Measurements from ENCODE around the gene LSM12. TPM values are rescaled to one million over a fixed set of nuclear protein-coding genes. Genes with fewer than 3 reads are reported as not detected.

Gene LSM12
- total and polyA plus RNA-seq, 2 of the 8 experiments (the other 6 are each of a cell fraction or from before 2014, with no cell fraction given), result 69.8 to 142 TPM

GRCh38 chr17:44024271-44024663 lies 42.2 kb downstream of the LSM12 start:
- Histone ChIP-seq H3K9ac (replicated peaks in 1 of 4; ENCODE audit: extremely low read depth in 1 of 4, low read depth in 3 of 4, low read length in 3 of 4) (no peak overlapping the region), H2BK20ac (ENCODE audit: low read length) (no peak overlapping the region), H3K9me3 (ENCODE audit: insufficient read depth in 2 of 2, low read depth in 1 of 2, low read length in 1 of 2) (no peaks in the 10 kb centered on the region), H3K23me2 (ENCODE audit: low read depth, low read length) (no peaks in the 10 kb centered on the region), H4K20me1 (replicated peaks in 1 of 2; ENCODE audit: control insufficient read depth in 1 of 2, insufficient read depth in 2 of 2, low read length in 2 of 2) (peaks cover 0 to 2% of the 10 kb centered on the region in 2 experiments), H4K8ac (ENCODE audit: extremely low read depth, insufficient read depth, low read length) (no peak overlapping the region), H3K56ac (replicated peaks; ENCODE audit: insufficient read length, low read depth, low read length) (no peak overlapping the region), H4K91ac (replicated peaks; ENCODE audit: insufficient read length, low read length) (no peak overlapping the region), H3K4me2 (ENCODE audit: insufficient read depth in 1 of 2, low read depth in 2 of 2, low read length in 2 of 2) (no peak overlapping the region), H3K23ac (ENCODE audit: insufficient read length) (no peak overlapping the region), H3K79me2 (ENCODE audit: control insufficient read depth in 1 of 2, insufficient read depth in 2 of 2, low read length in 2 of 2) (no peaks in the 10 kb centered on the region), H3K4me3 (ENCODE audit: extremely low read depth in 1 of 4, insufficient read depth in 2 of 4, low read depth in 3 of 4, low read length in 4 of 4) (no peak overlapping the region), H3K27ac (ENCODE audit: low read depth, low read length) (no peak overlapping the region), H3K14ac (ENCODE audit: insufficient read length) (no peak overlapping the region), H2AK5ac (ENCODE audit: low read depth, low read length) (no peak overlapping the region), H2BK120ac (replicated peaks; ENCODE audit: low read depth, low read length) (no peak overlapping the region), H3K18ac (ENCODE audit: extremely low read depth, low read length) (no peak overlapping the region), H2BK5ac (ENCODE audit: low read depth, low read length) (no peak overlapping the region), H3K79me1 (ENCODE audit: low read depth, low read length) (no peaks in the 10 kb centered on the region), H3K27me3 (replicated peaks in 1 of 4; ENCODE audit: control insufficient read depth in 3 of 4, extremely low read depth in 1 of 4, insufficient read depth in 3 of 4, low read length in 3 of 4) (no peaks in the 10 kb centered on the region), H3K36me3 (ENCODE audit: control insufficient read depth in 2 of 4, insufficient read depth in 4 of 4, low read length in 3 of 4) (peaks cover 0 to 8% (median 3%) of the 10 kb centered on the region in 4 experiments; a peak in 7 of 8 replicates), H4K5ac (ENCODE audit: insufficient read length, low read depth, low read length) (no peak overlapping the region), H3K4ac (replicated peaks; ENCODE audit: insufficient read length, low read depth, low read length) (no peak overlapping the region), H2AFZ (ENCODE audit: low read length) (no peak overlapping the region), H2BK15ac (ENCODE audit: low read length) (no peak overlapping the region), H2BK12ac (ENCODE audit: low read depth, low read length) (no peak overlapping the region), H3K4me1 (replicated peaks in 1 of 4; ENCODE audit: control insufficient read depth in 3 of 4, insufficient read depth in 4 of 4, low read length in 3 of 4) (no peaks in the 10 kb centered on the region)
- TF ChIP-seq, protein P1, sequence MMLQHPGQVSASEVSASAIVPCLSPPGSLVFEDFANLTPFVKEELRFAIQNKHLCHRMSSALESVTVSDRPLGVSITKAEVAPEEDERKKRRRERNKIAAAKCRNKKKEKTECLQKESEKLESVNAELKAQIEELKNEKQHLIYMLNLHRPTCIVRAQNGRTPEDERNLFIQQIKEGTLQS (IDR thresholded peaks at IDR 0.05; ENCODE audit: insufficient read depth, low read depth, low read length), result no peak
- 0 out of 2 replicates have a peak, but pooled peaks have one; percentile 28 for TF ChIP-seq SUZ12 (IDR thresholded peaks at IDR 0.05; ENCODE audit: low read length)
- ChIA-PET POLR2A (ENCODE audit: partially characterized antibody) (interaction anchor here (1.3 to 6.9 kb wide), 5 partner anchors 8 to 41 kb away, joined by 6 to 55 read pairs (median 23); partner anchors contain the start of gene TMEM101), CTCF (ENCODE audit: partially characterized antibody) (interaction anchor here (0.9 to 13.3 kb wide), 6 partner anchors 16 to 146 kb away, joined by 3 to 108 read pairs (median 4); no protein-coding TSS in a partner anchor)
- 97% methylated on average over 6 of the region's 6 CpGs; no CpG with 5 or more reads in 1 of the 2 experiments for WGBS, 2 experiments (ENCODE audit: extremely low coverage in 1 of 2, insufficient coverage in 1 of 2, insufficient read length in 1 of 2, insufficient replicate concordance in 2 of 2, low coverage in 1 of 2, low lambda C conversion rate in 2 of 2, missing lambda C conversion rate in 1 of 2)
- no peak for FAIRE-seq
- no peak for DNase-seq (ENCODE audit: low read depth in 1 of 2, low spot score in 2 of 2)

Measured in H1 (cell line).